GM19397 (cell line): ENCODE measurements around the gene ZNF536.
"Not testable (repeated sequence)": the region's sequence is repeated elsewhere in the genome, so short reads cannot be mapped to it uniquely, and the experiment has no call there.

Source experiments
- ATAC-seq: cut with Tn5 transposase; IDR thresholded peaks from one replicate; pipeline ENCODE4 v1.9.1; 2021; ENCODE audit warnings: mild to moderate bottlenecking, moderate library complexity; ENCODE audit not compliant: unreplicated experiment

ZNF536 gene

GRCh38 chr19:30471441-30471840 is 99.3 kb downstream of the ZNF536 start:
- ATAC-seq: no peak

DNA sequence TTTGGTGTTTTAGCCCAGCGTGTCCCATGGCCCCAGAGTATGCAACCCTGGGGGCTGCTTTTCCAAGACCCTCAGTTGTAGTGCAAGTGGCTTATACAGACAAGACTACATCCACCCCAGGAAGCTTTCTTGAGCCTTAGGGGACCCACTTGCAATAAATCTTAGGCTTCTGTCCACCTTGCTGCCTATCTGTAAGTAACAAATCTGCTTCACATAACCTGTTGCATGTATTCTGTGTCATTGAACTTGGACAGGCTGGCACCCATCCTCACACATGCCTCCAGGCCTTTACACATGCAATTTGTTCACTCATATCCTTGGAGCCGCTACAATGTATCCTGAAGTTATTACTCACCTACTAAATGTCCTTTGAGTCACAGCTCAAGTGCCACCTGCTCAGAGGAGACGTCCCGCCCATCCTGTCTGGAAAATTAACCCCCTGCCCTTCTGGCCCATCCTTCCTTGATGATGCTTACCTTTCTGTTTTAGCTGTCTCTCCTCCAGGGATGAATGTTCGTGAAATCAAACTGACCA is 101.2 kb downstream of the ZNF536 start:
- ATAC-seq: no peak

- no peak for ATAC-seq
Measured at GRCh38 chr19:30476997-30477396, 104.8 kb downstream of the ZNF536 start.

GRCh38 chr19:30479231-30479630 is 107.0 kb downstream of the ZNF536 start:
- no peak for ATAC-seq

DNA sequence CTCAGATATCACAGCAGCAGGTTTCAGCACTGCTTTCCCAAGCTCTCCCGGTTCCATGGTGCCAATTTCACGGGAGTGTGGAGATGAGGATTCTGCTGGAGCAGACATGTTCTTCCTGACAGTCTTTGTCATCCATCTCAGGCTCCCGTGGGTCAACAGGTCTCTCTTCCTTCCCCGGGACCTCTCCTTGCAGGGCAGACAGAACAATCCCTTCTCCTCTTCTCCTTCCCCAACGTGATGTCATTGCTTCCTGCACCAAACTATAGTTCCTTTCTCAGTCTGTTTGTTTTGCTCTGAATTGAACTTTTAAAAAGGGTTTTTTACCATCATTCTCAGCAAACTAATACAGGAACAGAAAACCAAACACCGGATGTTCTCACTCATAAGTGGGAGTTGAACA is 107.9 kb downstream of the ZNF536 start:
- no peak for ATAC-seq

DNA sequence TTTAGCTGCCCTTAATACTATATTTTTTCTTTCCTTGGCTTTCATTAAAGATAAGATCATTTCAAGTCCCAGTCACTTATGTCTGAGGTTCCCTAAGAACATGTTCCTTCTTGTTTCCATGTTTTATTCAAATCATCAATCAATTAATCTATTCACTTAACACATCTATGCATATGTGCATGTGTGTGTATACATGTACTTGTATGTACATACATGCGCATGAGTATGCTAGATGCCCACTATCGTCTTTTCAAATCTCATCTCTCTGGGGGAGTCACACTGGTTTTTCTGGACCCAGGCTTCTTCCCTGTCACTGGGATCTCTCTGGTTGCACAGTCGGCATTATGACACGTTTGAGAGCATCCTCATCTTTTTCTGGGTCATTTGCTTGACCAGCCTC is 108.9 kb downstream of the ZNF536 start:
- ATAC-seq: no peak

GRCh38 chr19:30481823-30482222 is 109.6 kb downstream of the ZNF536 start:
- ATAC-seq: no peak

DNA sequence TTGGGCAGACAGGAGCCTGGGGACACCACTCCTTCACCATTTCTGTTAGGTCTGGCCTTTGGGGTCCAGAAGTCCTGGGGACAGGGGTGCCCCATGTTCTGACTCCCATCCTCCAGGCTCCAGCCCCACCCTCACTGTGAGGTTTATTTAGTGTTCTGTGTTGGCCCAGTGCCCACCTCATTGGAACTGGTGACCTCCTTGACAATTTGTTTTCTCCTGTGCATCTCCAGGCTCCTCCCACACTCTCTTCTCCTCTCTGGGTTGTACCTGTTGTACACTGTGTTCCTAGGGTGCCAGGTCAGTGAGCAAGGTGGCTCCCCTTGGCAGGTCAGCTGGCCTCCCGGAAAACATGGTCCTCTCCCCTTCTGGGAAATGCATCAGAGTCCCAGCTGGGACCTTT is 110.8 kb downstream of the ZNF536 start:
- no peak for ATAC-seq

DNA sequence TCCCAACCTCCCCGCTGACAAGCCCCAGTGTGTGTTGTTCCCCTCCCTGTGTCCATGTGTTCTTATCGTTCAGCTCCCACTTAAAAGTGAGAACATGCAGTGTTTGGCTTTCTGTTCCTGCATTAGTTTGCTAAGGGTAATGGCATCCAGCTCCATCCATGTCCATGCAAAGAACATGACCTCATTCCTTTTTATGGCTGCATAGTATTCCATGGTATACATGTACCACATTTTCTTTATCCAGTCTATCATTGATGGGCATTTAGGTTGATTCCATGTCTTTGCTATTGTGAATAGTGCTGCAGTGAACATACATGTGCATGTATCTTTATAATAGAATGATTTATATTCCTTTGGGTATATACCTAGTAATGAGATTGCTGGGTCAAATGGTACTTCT is 114.1 kb downstream of the ZNF536 start:
- ATAC-seq: not testable (repeated sequence)

DNA sequence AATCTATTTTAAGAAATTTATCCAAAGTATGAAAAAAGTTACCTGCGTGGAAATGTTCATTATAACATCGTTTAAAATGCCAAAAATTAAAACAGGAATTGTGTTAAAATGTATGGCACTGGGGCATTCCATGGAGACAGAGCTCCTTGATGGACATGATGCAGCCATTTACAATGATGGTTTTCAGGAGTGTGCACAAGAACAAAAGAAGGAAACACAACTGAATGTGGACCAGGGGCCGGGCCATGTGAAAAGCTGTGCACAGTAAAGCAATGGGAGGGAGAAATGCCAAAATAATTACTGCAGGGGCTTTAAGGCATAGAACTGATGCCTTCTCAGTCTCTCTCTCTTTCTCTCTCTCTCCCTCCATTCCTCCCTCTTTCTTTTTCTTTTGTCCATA is 115.0 kb downstream of the ZNF536 start:
- ATAC-seq: no peak

DNA sequence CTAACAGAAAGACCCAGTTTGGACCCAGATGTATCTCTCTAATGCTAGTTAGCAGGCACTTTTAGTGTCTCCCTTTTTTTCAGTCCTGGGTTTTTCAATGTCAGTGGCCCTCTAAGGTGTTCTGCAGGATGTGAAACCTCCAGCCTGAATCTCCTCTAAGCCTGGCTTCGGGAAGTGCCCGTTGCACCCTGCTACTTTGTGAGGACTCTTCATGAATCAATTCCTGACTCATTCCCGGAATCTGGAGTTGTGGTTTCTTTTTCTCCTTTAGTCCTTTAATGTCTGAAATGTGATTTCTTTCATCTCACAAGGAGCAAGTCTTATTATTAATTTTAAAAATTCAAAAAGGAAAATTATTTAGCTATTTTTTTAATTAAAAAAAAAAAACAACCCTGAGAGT is 116.0 kb downstream of the ZNF536 start:
- no peak for ATAC-seq

GRCh38 chr19:30490760-30491159 is 118.6 kb downstream of the ZNF536 start:
- ATAC-seq: no peak

DNA sequence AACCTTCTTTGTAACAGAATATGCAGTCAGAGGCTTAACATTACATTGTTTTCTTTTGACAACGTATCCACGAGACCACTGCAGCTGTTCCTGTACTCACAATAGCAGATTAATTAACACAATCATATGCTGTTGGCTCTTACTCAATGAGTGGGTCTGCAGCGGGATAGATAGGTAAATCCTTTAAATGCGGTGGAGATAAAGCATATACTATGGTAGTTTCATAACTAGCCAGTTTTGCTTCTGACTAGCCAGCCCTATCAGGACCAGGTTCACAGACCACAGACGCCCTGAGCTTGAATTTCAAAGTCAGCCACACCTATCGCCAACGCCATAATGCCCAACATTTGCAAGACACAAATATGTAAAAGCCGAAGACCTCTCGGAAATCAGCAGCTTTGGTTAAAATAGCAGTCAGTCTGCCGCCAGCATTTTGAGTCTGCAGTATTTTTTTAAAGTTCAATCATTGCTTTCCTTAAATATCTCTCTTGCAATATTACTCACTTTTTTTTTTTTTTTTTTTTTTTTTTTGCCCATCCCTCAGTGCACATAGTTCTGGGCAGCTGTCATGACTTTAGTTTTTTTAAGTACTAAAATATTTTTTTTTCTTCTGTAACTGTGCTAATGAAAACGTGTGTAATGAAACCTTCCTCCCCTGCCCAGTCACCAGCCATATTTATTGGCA is 120.5 kb downstream of the ZNF536 start:
- no peak for ATAC-seq

DNA sequence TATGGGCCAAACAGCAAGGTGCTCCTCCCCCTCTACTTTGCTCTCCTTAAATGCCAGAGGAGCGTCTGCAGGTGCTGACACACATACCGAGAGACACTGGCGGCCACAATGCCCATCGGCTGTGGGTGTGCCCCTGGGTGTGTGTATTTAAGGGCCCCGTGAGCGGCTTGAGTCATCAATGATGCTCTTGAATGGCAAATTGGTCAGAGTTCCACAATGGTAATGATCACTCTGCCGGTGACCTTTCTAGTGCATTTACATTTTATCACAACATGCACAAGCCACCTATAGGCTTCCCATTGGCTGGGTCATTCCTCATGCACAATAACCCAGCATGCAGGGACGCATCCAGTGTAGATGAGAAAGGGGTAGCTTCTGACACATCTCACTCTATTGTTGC is 124.8 kb downstream of the ZNF536 start:
- ATAC-seq: no peak

GRCh38 chr19:30498085-30498484 is 125.9 kb downstream of the ZNF536 start:
- ATAC-seq: not testable (repeated sequence)

- ATAC-seq: no peak
Measured at GRCh38 chr19:30498707-30499106, 126.5 kb downstream of the ZNF536 start.

DNA sequence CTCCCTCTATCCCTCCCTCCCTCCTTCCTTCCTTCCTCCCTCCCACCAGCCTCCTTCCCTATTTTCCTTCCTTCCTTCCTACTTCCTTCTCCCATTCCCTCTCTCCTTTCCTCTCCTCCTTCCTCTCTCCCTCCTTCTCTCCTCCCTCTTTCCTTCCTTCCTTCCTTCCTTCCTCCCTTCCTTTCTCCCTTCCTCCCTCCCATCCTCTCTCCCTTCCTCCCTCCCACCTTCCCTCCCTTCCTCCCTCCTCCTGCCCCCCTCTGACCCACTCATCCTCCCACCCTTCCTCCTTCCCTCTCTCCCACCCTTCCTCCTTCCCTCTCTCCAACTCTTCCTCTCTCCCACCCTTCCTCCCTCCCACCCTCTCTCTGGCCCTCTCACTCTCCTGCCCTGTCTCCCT is 132.1 kb downstream of the ZNF536 start:
- no peak for ATAC-seq

DNA sequence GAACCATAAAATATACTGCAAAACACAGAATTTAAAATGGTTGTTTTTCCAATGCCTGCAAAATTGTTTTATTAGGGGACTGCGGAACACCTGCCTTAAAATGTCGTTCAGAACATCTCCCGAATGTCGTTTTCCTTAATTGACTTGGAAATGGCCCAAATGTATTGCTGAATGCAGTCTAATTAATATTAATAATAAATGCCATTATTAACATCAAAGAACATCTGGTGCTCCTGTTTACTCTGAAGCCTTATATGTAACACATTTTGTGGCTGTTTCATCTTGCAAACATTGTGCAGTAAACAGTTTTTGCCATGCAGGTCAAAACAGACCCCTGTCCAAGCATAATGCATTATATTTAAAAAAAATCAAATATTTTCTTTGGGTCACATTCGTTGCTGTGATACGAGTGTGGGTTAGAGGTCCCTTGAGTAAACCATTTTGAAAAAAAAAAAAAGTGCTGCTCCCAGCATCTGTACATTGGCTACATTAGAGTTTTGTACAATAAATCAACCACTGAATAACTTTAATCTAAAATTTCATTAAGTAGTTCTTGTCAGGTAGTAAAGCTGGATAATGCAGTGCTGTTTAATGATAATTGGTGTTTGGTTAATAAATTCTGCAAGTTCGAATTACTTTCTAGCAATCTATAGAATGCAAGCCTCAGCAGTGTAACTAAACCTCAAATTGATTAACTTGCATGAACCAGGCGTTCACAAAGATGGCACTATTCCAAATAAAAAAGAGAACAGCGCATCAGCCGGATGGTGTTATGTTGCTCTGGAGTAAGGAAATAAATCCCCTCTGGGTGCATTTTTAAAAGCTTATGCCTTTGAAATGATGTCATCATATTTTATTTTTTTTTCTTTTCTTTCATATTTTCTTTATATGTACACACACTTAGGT is 140.2 kb downstream of the ZNF536 start:
- ATAC-seq: no peak

DNA sequence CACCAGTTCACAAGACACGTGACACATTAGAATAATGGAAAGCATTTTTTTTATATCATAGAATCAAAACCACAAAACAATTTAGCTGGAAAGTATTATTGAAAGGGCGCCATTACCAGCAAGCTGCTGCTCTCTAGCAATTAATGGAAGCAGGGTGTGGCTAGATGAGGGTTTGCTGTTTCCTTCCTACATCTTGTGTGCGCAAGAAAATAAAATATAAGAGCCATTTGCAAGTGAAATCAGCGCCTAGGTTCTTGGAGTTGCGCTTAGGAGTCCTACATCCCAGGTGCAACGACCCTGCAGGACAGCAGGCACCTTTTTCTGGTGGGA is 140.9 kb downstream of the ZNF536 start:
- ATAC-seq: no peak

- ATAC-seq: no peak
Measured at GRCh38 chr19:30516111-30516510, 143.9 kb downstream of the ZNF536 start.

GRCh38 chr19:30516531-30516930 is 144.3 kb downstream of the ZNF536 start:
- no peak for ATAC-seq

DNA sequence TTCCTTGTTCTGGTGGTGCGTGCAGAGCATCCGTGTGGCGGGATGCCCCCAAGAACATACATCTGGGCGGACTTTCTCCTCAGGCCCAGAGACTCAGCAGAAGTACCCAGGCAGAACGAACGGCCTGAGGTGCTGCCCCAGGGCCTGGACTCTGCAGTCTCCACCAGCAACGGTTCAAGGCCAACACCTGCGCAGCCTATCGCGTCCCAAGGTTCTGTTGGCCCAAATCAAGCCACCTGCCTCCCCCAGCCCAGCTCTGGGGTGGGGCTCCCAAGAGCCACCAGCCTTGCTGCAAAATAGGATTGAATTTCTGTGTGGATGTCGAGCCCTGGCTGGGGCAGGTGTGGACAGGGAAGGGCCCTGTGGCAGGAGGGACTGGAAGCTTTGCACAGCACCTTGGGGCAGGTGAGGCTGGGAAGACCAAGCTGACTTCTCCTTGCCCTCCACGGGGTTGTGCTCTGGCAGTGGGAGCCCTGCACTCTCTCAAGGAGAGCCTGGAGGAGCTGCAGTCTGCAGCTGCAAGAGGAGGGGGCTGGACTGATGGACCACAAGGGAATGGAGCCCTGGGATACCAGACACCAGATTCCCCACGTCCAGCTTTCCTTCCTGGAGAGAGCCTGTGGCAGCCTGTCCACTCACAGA is 146.9 kb downstream of the ZNF536 start:
- ATAC-seq: no peak
